ENCODE data around the gene NPIPB8.
"Not testable (repeated sequence)": the region's sequence is repeated elsewhere in the genome, so short reads cannot be mapped to it uniquely, and the experiment has no call there.

DNA sequence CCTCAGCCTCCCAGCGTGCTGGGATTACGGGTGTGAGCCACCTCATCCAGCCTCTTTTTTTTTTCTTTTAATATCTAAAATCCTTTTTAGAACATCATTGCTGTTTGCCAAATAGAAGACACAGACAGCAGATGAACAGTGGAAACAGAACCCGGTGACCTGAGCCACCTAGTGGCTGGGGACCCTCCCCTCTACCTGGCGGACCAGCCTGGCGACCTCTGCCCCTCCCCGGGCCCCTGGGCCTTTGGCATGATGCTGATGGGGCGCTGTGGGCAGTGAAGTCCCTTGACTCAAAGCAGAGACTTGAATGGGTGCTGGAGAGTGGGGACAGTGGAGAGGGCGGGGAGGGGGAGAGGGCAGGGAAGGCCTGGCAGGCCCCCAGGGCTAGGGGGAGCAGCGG, 61.9 kb downstream of the NPIPB8 start:
- TF ChIP-seq, protein P1, sequence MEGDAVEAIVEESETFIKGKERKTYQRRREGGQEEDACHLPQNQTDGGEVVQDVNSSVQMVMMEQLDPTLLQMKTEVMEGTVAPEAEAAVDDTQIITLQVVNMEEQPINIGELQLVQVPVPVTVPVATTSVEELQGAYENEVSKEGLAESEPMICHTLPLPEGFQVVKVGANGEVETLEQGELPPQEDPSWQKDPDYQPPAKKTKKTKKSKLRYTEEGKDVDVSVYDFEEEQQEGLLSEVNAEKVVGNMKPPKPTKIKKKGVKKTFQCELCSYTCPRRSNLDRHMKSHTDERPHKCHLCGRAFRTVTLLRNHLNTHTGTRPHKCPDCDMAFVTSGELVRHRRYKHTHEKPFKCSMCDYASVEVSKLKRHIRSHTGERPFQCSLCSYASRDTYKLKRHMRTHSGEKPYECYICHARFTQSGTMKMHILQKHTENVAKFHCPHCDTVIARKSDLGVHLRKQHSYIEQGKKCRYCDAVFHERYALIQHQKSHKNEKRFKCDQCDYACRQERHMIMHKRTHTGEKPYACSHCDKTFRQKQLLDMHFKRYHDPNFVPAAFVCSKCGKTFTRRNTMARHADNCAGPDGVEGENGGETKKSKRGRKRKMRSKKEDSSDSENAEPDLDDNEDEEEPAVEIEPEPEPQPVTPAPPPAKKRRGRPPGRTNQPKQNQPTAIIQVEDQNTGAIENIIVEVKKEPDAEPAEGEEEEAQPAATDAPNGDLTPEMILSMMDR (IDR thresholded peaks at IDR 0.05), result not testable (repeated sequence)
- TF ChIP-seq POLR2A (IDR thresholded peaks at IDR 0.05), result not testable (repeated sequence)

Measured in uterus (tissue), 2 donors.